ENCODE data around the gene ATG9A. TPM values are rescaled to one million over a fixed set of nuclear protein-coding genes. Genes with fewer than 3 reads are reported as not detected.

Gene ATG9A
- total and polyA plus RNA-seq, 2 donors (not counting 1 experiment from before 2014, with no cell fraction given): 41.8 to 65.5 TPM

GRCh38 chr2:219272356-219272755 lies 42.9 kb upstream of the ATG9A start:
- WGBS (ENCODE audit: insufficient coverage): 83% methylated on average over 2 of the region's 4 CpGs
- intact Hi-C loops (cut with micrococcal nuclease): loop anchor here (10.0 kb wide), 1 partner anchor 322 kb away; the partner anchor contains the start of gene STK11IP

More at GRCh38 chr2:219272356-219272755, 42.9 kb upstream of the ATG9A start:
- no peaks in the 10 kb centered on the region for H3K9me3 ChIP-seq (ENCODE audit: control extremely low read depth in 1 of 3, control insufficient read depth in 2 of 3, insufficient read depth in 1 of 3, low read length in 2 of 3)
- no peak overlapping the region for H3K4me3 ChIP-seq (ENCODE audit: control extremely low read depth in 1 of 5, extremely low read depth in 1 of 5, insufficient read depth in 1 of 5, low read depth in 2 of 5, low read length in 4 of 5)
- no peaks in the 10 kb centered on the region for H3K36me3 ChIP-seq (replicated peaks in 1 of 2; ENCODE audit: control extremely low read depth in 1 of 2, control insufficient read depth in 1 of 2, extremely low read depth in 1 of 2, insufficient read depth in 2 of 2, low read length in 1 of 2)
- H3K4me2 ChIP-seq (replicated peaks; ENCODE audit: low read depth, low read length, poor library complexity, severe bottlenecking): no peak overlapping the region
- peaks cover 41% of the 10 kb centered on the region for H3K79me2 ChIP-seq (ENCODE audit: control insufficient read depth, insufficient read depth, low read length)
- no peak overlapping the region for H3K27ac ChIP-seq (ENCODE audit: low read length in 2 of 2)
- Mint-ChIP-seq H3K9me3 (ENCODE audit: insufficient read depth) (no peaks in the 10 kb centered on the region), H3K4me3 (no peak overlapping the region), H3K27me3 (no peaks in the 10 kb centered on the region), H3K4me1 (peaks cover 18% of the 10 kb centered on the region), H3K27ac (no peak overlapping the region)
- ChIA-PET CTCF (interaction anchor here (0.9 to 15.8 kb wide), 2 partner anchors 9 to 21 kb away, joined by 3 to 239 read pairs; no protein-coding TSS in a partner anchor), POLR2A (interaction anchor here (0.7 to 1.0 kb wide), 2 partner anchors 15 to 17 kb away, joined by 3 to 7 read pairs; no protein-coding TSS in a partner anchor)
- H2AFZ ChIP-seq (ENCODE audit: insufficient read depth, low read depth, low read length, poor library complexity, severe bottlenecking): no peak overlapping the region
- no peaks in the 10 kb centered on the region for H4K20me1 ChIP-seq (ENCODE audit: control insufficient read depth, insufficient read depth, low read length, poor library complexity, severe bottlenecking)
- ATAC-seq (ENCODE audit: low read depth): no peak
- no peaks in the 10 kb centered on the region for H3K27me3 ChIP-seq (replicated peaks in 1 of 4; ENCODE audit: control extremely low read depth in 1 of 4, control insufficient read depth in 3 of 4, insufficient read depth in 4 of 4, low read length in 3 of 4)
- H3K9ac ChIP-seq (ENCODE audit: low read length): no peak overlapping the region
- peaks cover 4 to 11% of the 10 kb centered on the region in 2 donors for H3K4me1 ChIP-seq (ENCODE audit: control insufficient read depth in 2 of 2, insufficient read depth in 2 of 2, low read length in 2 of 2)
- TF ChIP-seq EZH2 (IDR thresholded peaks at IDR 0.05; ENCODE audit: borderline replicate concordance, insufficient read depth, low read depth, low read length, poor library complexity, severe bottlenecking): no peak
- no peak for TF ChIP-seq CTCF (IDR thresholded peaks at IDR 0.05)
- DNase-seq: no peak
